ENCODE results near the gene IRX2. TPM values are rescaled to one million over a fixed set of nuclear protein-coding genes. Genes with fewer than 3 reads are reported as not detected.
A peak's percentile ranks its signal among the peaks of the same experiment; 100 is the strongest.

The IRX2 gene
- polyA plus RNA-seq, 3 donors: not detected

DNA sequence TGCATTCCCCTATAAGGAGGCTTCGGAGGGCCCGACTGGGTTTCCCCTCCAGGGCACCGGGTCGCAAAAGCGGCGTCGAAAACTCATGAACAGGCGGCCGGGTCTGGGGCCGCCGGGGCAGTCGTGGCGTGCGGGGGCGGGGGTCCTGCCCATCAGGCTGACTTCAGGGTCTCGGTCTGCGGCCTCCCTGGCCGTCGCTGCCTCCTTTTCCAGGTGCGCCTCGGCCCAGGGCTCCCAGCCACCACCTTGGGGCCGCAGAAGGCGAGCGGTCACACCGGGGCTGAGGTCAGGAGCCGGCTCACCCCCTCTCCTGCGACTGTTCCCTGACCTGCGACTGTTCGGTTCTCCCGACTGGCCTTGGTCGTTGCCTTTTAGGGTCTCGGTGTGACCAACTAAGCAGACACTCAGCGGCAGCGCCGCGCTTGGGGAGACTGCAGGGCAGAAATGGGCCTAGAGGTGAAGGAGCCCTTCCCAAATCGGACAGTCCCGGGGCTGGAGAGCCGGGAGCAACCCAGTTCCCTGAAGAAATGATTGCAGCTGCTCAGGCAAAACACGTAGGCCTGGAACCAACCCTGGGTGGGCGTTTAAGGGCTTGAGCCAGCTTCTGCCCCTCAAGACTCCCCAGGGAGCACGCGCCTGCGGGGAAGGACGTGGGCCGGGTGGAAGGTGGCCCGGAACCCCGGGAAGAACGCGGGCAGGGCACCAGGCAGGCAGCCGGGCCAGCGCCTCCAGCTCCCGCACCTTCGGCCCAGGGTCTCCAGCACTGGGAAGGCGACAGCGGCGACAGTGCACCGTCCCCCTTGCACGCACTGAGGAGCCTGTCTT is 11.2 kb downstream of the IRX2 start:
- H3K4me3 Mint-ChIP-seq: peak overlapping the region; percentile 50 to 64
- TF ChIP-seq CTCF (IDR thresholded peaks at IDR 0.05): no peak
- no peaks in the 10 kb centered on the region for H3K4me1 Mint-ChIP-seq
- H3K27me3 Mint-ChIP-seq (ENCODE audit: low read depth in 3 of 3): peaks cover 75 to 92% (median 83%) of the 10 kb centered on the region in 3 donors
- Histone ChIP-seq H4K20me1 (ENCODE audit: insufficient read depth, low read length) (no peaks in the 10 kb centered on the region), H3K4me1 (ENCODE audit: control insufficient read depth in 1 of 2, insufficient read depth in 2 of 2, low read length in 2 of 2) (no peaks in the 10 kb centered on the region), H3K36me3 (replicated peaks in 1 of 2; ENCODE audit: control insufficient read depth in 1 of 2, insufficient read depth in 2 of 2, low read length in 2 of 2) (no peaks in the 10 kb centered on the region), H2AFZ (ENCODE audit: insufficient read depth, low read depth, low read length, poor library complexity, severe bottlenecking) (no peak overlapping the region), H3K9ac (ENCODE audit: insufficient read depth, low read length, poor library complexity, severe bottlenecking) (no peak overlapping the region), H3K27me3 (ENCODE audit: control insufficient read depth in 2 of 2, insufficient read depth in 2 of 2, low read length in 2 of 2) (peaks cover 63 to 93% of the 10 kb centered on the region in 2 donors), H3K9me3 (replicated peaks in 1 of 2; ENCODE audit: control insufficient read depth in 1 of 2, insufficient read depth in 1 of 2, low read length in 2 of 2) (peaks cover 0 to 34% of the 10 kb centered on the region in 2 donors), H3K79me2 (ENCODE audit: insufficient read depth, low read length) (no peaks in the 10 kb centered on the region), H3K4me3 (replicated peaks in 1 of 3; ENCODE audit: low read depth in 2 of 3, low read length in 3 of 3) (peak overlapping the region in 1 of 3 experiments; percentile 32), H3K27ac (ENCODE audit: low read depth in 1 of 2, low read length in 2 of 2) (no peak overlapping the region), H3K4me2 (replicated peaks; ENCODE audit: extremely low read depth, low read length, poor library complexity, severe bottlenecking) (peak overlapping the region; percentile 39)
- no peak overlapping the region for H3K27ac Mint-ChIP-seq
- intact Hi-C loops (cut with micrococcal nuclease): no loop called here
- H3K36me3 Mint-ChIP-seq: no peaks in the 10 kb centered on the region
- DNase-seq: no peak
- 6% methylated on average over 59 of the region's 59 CpGs for WGBS (ENCODE audit: insufficient coverage)
- peaks cover 0 to 18% (median 12%) of the 10 kb centered on the region in 7 donors for H3K9me3 Mint-ChIP-seq

- H3K27ac Mint-ChIP-seq: no peak overlapping the region
- no peak overlapping the region for H3K27ac ChIP-seq (ENCODE audit: low read depth in 1 of 2, low read length in 2 of 2)
- H3K4me1 ChIP-seq (ENCODE audit: control insufficient read depth in 1 of 2, insufficient read depth in 2 of 2, low read length in 2 of 2): no peaks in the 10 kb centered on the region
- no peak for DNase-seq
- H3K4me2 ChIP-seq (replicated peaks; ENCODE audit: extremely low read depth, low read length, poor library complexity, severe bottlenecking): peak overlapping the region; percentile 39
- H3K79me2 ChIP-seq (ENCODE audit: insufficient read depth, low read length): no peaks in the 10 kb centered on the region
- TF ChIP-seq CTCF (IDR thresholded peaks at IDR 0.05): no peak
- H3K27me3 ChIP-seq (ENCODE audit: control insufficient read depth in 2 of 2, insufficient read depth in 2 of 2, low read length in 2 of 2): peaks cover 57 to 88% of the 10 kb centered on the region in 2 donors
- H3K36me3 ChIP-seq (replicated peaks in 1 of 2; ENCODE audit: control insufficient read depth in 1 of 2, insufficient read depth in 2 of 2, low read length in 2 of 2): no peaks in the 10 kb centered on the region
- intact Hi-C loops (cut with micrococcal nuclease): no loop called here
- H4K20me1 ChIP-seq (ENCODE audit: insufficient read depth, low read length): no peaks in the 10 kb centered on the region
- H3K36me3 Mint-ChIP-seq: no peaks in the 10 kb centered on the region
- H2AFZ ChIP-seq (ENCODE audit: insufficient read depth, low read depth, low read length, poor library complexity, severe bottlenecking): no peak overlapping the region
- H3K9me3 Mint-ChIP-seq: peaks cover 0 to 18% (median 12%) of the 10 kb centered on the region in 7 donors
- under 1% methylated on average over 65 of the region's 68 CpGs for WGBS (ENCODE audit: insufficient coverage)
- peaks cover 0 to 29% of the 10 kb centered on the region in 2 donors for H3K9me3 ChIP-seq (replicated peaks in 1 of 2; ENCODE audit: control insufficient read depth in 1 of 2, insufficient read depth in 1 of 2, low read length in 2 of 2)
- no peaks in the 10 kb centered on the region for H3K4me1 Mint-ChIP-seq
- peak overlapping the region; percentile 50 to 64 for H3K4me3 Mint-ChIP-seq
- no peak overlapping the region for H3K9ac ChIP-seq (ENCODE audit: insufficient read depth, low read length, poor library complexity, severe bottlenecking)
- H3K27me3 Mint-ChIP-seq (ENCODE audit: low read depth in 3 of 3): peaks cover 67 to 86% (median 76%) of the 10 kb centered on the region in 3 donors
- H3K4me3 ChIP-seq (replicated peaks in 1 of 3; ENCODE audit: low read depth in 2 of 3, low read length in 3 of 3): peak overlapping the region in 1 of 3 experiments; percentile 32
Measured at GRCh38 chr5:2739360-2740050, 12.0 kb downstream of the IRX2 start.
